ENCODE measurements around the gene CAND2.

DNA sequence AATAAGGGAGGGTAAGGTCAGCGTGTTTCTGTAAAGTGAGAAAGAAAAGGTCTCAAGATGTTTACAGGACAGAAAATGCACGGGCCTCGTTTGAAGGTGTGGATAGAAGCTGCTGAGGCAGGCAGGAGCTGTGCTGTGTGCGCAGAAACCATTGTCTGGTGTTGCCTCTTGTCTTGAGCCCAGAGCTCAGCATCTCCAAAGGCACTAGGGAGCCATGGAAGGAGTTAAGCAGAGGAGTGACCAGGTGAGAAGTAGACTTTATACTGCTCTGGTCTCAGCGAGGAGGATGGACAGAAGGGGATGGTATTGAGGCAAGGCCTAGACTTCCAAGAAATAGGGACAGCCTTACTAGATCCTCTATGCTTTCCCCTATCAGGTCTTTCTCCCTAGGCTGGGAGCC is 13.0 kb downstream of the CAND2 start:
- TF ChIP-seq EZH2 (IDR thresholded peaks at IDR 0.05; ENCODE audit: borderline replicate concordance, control insufficient read depth, low read depth, low read length) = no peak
- no peak for TF ChIP-seq SIN3A (IDR thresholded peaks at IDR 0.05; ENCODE audit: low read depth, low read length)
- TF ChIP-seq CTCF (IDR thresholded peaks at IDR 0.05 in 2 of 3, conservative IDR thresholded peaks at IDR 0.05 in 1 of 3; ENCODE audit: control insufficient read depth in 2 of 3, extremely low read depth in 1 of 3, insufficient read depth in 1 of 3, low read depth in 3 of 3, low read length in 3 of 3) = no peak

Measured in GM12878 (cell line).